HG03045 (cell line): Measurements from ENCODE around the gene PTPRN2.

ENCODE experiments used
- ATAC-seq: cut with Tn5 transposase; IDR thresholded peaks from one replicate; pipeline ENCODE4 v1.9.1; 2021; ENCODE audit warnings: mild to moderate bottlenecking, moderate library complexity; ENCODE audit not compliant: unreplicated experiment

The PTPRN2 gene

GRCh38 chr7:157874208-157874816, 713.3 kb downstream of the PTPRN2 start:
- no peak for ATAC-seq

DNA sequence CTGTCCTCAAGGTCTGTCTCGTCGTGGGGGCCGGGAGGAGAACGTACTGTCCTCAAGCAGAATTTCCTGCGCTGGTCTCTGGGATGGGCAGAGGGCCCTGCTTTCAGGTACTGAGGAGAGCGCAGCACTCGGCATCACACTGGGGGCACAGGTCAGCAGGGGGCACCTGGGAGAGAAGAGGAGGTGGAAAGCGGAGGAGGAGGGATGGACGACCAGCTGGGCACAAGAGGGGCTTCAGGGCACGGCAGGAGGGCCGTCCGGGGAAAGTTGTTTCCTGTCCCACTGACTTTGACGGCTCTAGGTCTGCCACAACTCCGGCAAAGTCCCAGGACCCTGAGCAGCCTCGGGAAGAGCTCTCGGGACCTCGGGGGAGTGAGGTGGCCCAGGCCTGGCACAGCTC, 714.0 kb downstream of the PTPRN2 start:
- no peak for ATAC-seq

DNA sequence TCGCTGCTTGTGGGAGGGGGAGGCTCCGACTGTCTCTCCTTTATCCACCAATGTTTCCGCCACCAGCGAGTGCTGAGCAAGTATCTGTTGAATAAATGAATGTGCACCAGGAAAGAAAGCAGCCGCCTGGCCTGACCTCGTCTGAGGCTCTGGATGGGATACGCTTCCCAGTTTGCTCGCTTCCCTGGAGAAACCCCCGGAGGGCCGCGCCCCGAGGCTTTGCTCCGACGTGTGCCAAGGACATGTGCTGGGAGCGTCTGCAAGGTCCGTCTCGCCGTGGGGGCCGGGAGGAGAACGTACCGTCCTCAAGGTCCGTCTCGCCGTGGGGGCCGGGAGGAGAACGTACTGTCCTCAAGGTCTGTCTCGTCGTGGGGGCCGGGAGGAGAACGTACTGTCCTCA, 714.4 kb downstream of the PTPRN2 start:
- no peak for ATAC-seq

DNA sequence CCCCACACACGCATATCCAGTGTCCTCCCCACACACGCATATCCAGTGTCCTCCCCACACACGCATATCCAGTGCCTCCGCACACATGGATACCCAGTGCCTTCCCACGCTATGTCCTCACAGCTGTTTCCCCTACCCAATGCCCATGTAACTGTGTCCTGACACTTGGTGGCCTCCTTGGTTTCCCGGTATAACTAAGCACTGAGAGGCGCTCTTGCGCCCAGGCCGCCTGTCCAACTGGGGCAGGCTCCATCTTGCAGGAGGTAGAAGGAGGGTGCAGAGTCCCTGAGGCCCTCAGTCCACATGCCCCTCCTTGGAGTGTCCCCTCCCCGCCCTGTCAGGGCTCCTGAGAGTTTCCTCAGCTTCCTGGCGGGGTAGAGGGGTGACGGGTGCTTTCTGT, 715.2 kb downstream of the PTPRN2 start:
- no peak for ATAC-seq

GRCh38 chr7:157871681-157872080, 715.9 kb downstream of the PTPRN2 start:
- no peak for ATAC-seq

DNA sequence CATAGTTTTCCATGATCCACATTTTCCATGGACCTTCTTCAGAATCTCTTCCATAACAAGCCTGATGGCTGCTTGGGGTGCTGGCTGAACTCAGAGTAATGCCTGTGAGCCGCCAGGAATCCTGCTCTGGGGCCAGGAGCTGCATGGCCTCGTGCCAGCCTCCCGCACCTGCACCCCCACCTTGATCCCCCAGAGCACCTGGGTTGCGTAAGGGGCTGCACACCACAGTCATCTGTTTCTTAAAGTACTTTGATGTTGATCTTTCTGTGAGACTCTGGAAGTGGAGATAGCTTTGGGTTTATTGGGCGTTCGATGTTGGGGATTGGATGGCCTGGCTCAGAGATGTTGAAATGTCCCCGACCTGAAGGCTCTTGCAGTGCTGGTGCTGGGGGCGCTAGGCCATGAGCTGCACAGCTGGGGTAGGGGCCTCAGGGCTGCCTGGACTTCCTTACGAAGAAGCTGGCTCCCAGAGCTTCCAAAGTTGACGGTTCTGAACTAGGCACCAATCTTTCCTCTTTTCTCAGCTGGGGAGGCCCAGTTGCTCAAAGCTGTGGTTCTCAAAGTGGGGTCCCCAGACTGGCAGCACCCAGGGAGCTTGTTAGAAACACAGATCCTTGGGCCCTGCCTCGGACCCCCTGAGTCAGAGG, 716.9 kb downstream of the PTPRN2 start:
- no peak for ATAC-seq

DNA sequence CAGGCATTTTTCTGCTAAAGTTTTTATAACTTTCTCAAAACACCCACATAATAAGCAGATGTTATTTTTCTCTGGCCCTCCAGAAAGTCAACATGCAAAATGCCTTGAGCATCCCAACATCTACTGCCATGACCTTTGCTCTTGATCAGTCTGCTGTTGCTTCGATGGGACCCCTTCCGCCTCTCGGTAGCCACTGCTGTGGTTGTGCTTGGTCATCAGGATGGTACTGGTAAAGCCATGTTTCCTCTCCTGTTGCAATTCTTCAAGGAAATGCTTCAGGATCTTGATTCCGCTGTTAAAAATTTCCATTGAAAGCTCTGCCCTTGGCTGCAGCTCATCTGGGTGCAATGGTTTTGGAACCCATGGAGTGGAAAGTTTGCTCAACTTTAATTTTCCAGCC, 717.8 kb downstream of the PTPRN2 start:
- ATAC-seq: no peak

GRCh38 chr7:157867685-157868305, 719.8 kb downstream of the PTPRN2 start:
- ATAC-seq: no peak

GRCh38 chr7:157866336-157866924, 721.2 kb downstream of the PTPRN2 start:
- ATAC-seq: no peak

- no peak for ATAC-seq
These were observed 722.1 kb downstream of the PTPRN2 start for GRCh38 chr7:157865351-157866165.

DNA sequence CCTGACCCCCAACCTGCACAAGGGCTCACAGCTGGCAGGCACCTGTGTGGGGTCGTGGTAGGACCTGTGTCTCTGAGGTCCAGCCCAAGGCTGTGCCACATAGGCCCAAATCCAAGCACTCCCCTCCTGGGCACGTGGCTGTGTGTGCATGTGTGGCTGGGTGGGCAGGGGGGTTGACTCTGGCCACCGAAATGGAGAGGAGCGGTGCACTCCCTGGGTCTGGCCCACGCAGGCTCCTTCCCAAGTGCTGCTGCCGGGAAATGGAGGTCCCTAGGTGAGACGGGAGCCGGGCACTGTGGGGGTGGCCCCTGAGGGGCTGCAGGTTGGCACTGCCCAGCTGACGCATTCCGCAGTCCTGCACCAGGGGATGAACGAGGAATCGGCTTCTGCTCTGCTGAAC, 722.7 kb downstream of the PTPRN2 start:
- ATAC-seq: no peak

DNA sequence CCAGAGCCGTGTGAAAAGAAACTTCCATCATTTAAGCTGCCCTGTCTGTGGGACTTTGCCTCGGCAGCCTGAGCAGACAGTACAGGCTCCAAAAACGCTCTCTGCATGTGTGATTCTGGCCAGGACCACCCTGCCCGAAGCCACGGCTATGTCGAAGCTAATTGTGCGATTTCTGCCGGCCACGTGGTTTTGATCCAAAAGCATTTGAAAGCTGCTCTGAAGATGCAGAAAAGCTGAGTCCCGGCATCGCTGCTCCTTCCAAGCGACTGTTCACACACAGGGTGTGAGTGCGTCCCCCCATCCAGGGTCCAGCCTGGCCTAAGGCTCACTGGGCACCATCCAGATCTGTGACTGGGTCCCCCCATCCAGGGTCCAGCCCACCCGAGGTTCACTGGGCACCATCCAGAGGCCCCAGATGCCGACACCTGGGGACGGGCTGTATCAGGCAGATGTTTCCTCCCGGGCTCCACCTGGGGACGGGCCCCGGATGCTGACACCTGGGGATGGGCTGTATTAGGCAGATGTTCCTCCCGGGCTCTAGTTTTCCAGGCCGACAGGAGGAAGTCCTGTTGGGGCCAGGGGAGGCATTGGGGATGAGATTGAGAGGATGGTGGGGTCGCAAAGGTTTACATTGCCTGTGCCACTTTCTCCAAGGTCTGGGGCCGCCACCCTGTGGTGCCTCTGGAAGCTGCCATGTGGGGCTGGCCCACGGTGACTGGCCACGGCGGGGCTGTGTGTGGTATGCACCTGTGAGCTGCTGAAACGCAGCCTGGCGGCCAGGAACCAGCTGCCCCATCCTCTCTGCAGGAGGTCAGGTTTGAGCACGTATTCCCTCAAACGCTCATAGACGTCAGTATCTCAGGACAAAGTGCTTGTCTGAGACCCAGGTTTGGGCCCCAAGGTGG, 723.5 kb downstream of the PTPRN2 start:
- no peak for ATAC-seq

DNA sequence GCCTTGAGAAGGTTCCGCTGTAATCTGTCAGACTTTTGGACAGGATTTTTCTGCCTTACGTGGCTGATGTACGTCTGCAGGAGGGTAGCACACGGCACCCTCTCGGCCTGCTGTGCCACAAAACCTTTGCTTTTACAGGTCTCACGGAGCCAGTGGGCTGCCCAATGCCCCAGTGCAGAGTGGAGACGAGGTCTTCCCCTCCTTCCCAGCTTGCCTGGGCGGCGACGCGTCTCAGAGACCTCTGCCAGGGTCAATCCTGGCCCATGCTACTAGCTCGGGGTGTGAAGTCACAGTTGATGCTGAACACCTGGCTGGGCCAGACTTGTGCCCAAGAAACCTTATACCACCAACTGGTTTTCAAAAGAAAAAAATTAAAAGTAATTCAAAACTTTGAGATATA, 724.4 kb downstream of the PTPRN2 start:
- no peak for ATAC-seq

- ATAC-seq: no peak
These were observed 724.9 kb downstream of the PTPRN2 start for GRCh38 chr7:157862731-157863130.

DNA sequence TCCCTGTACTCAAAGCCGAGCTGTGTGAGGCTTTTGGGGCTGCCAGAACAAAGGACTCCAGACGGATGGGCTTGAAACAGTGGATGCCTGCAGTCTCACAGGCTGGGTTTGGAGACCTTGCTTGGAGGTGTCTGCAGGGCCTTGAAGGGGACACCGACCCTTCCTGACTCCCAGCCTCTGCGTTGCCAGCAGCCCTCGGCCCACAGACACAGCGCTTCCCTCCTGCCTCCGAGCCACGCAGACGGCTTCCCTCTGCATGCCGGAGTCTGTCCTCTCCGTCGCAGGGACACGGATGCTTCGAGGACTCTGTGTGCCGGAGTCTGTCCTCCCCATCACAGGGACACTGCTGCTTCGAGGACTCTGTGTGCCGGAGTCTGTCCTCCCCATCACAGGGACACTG, 726.1 kb downstream of the PTPRN2 start:
- ATAC-seq: no peak

DNA sequence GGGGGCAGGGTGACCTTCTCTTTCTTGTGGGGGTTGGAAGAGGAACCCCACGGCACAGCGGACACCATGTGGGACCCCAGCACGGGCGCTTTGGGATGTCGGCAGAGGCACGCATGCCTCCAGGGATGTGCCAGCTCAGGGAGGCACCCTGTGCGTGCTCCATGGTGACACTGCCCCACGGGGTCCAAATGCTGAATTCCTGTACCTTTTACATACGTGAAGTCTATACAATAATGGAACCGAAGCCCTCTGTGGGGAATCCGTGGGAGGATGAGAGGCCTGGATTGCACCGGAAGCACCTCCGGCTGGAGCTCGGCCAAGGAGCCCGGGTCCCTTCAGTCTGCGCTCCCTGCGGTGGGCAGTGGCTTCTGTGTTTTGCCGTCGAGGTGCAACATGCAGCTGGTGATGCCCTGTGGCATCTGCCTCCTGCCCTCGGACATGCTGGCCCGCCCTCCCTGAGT, 726.6 kb downstream of the PTPRN2 start:
- ATAC-seq: no peak

DNA sequence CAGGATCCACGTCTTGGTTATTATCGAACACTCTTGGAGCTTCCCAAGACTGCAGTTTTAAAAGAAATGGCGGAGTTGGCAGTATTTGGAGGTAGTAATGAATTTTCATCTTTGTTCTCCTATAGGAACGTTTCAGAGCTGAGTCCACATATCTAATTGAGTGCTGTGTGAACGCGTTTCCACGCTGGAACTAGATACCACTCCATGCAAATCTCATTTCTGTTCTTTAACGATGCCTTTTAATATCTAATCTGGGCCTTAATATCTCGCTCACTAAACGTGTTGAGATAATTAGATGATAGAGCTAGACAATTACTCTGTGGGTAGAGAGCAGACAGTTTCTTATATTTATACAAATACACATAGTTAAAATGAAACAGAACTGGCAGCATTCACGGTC, 727.2 kb downstream of the PTPRN2 start:
- no peak for ATAC-seq

DNA sequence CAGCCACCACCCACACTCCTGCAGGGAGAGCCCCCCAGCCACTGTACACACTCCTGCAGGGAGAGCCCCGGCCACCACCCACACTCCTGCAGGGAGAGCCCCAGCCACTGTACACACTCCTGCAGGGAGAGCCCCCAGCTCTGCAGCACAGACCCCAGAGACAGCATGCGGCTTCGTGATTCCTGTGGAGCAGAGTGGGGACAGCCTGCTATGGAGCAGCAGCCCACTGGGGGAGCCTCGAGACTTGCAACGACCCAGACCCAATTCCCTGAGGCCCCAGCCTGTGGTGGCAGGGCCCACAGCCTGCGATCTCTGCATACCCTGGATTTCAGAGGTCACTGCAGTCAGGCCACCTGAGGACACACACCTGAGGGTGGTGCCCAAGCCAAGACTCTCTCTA, 727.7 kb downstream of the PTPRN2 start:
- no peak for ATAC-seq

- ATAC-seq: no peak
These were observed 730.0 kb downstream of the PTPRN2 start for GRCh38 chr7:157857578-157858075.
